H1 (cell line): Measurements from ENCODE around the gene CST7. TPM values are rescaled to one million over a fixed set of nuclear protein-coding genes. Genes with fewer than 3 reads are reported as not detected.

Experiments
- CTCF ChIA-PET: fragments of 300-600 bp; sonication (Branson Sonifier 250); formaldehyde crosslinking; loops from one replicate; lab custom pipeline; 2021; ENCODE audit not compliant: partially characterized antibody; lab: Charles Lee
- POLR2A ChIA-PET: fragments of 300-600 bp; sonication (Branson Sonifier 250); formaldehyde crosslinking; loops from one replicate; lab custom pipeline; 2021; ENCODE audit warnings: inconsistent platforms; ENCODE audit not compliant: partially characterized antibody; lab: Charles Lee
- DNase-seq, 2 experiments: peaks; one replicate each; pipeline versions ENCODE4 v3.0.0 to v3.0.0-alpha.2; 2010 to 2022; ENCODE audit warnings: low spot score in 2 of 2, low read depth in 1 of 2, mixed read lengths in 1 of 2
- FAIRE-seq: peaks from 2 replicates; lab custom pipeline; 2011; peaks lifted over from hg19 to GRCh38; lab: Jason Lieb, UNC
- H2AFZ ChIP-seq: 2 replicates; pipeline ENCODE4 v1.8.1; 2012; ENCODE audit warnings: low read length, inconsistent platforms
- H2AK5ac ChIP-seq: 2 replicates; pipeline ENCODE4 v1.6.1; 2013; ENCODE audit warnings: low read depth, low read length
- H2BK120ac ChIP-seq: replicated peaks from 2 replicates; pipeline ENCODE3; 2013; ENCODE audit warnings: low read depth, low read length, inconsistent platforms
- H2BK12ac ChIP-seq: 2 replicates; pipeline ENCODE4 v1.6.1; 2013; ENCODE audit warnings: low read depth, low read length
- H2BK15ac ChIP-seq: 2 replicates; pipeline ENCODE4 v1.6.1; 2013; ENCODE audit warnings: low read length
- H2BK20ac ChIP-seq: 2 replicates; pipeline ENCODE4 v1.6.1; 2013; ENCODE audit warnings: low read length
- H2BK5ac ChIP-seq: 2 replicates; pipeline ENCODE4 v1.6.1; 2013; ENCODE audit warnings: low read depth, low read length
- H3K14ac ChIP-seq: 2 replicates; pipeline ENCODE4 v1.6.1; 2013; ENCODE audit warnings: inconsistent platforms; ENCODE audit not compliant: insufficient read length
- H3K18ac ChIP-seq: 2 replicates; pipeline ENCODE4 v1.6.1; 2013; ENCODE audit warnings: low read length; ENCODE audit errors: extremely low read depth
- H3K23ac ChIP-seq: 2 replicates; pipeline ENCODE4 v1.6.1; 2013; ENCODE audit warnings: inconsistent platforms; ENCODE audit not compliant: insufficient read length
- H3K23me2 ChIP-seq: 2 replicates; pipeline ENCODE4 v1.6.1; 2013; ENCODE audit warnings: low read depth, low read length
- H3K27ac ChIP-seq: 2 replicates; pipeline ENCODE4 v1.6.1; 2011; ENCODE audit warnings: low read depth, low read length, inconsistent platforms
- H3K27me3 ChIP-seq, 4 experiments: replicated peaks in 1 of 4; 1 replicate in 1 of 4; 2 replicates in 3 of 4; pipeline versions ENCODE4 v1.6.1 to v1.8.1; 2011 to 2013; ENCODE audit warnings: low read length in 3 of 4, mild to moderate bottlenecking in 3 of 4, inconsistent platforms in 2 of 4, mixed read lengths in 2 of 4, moderate library complexity in 1 of 4; ENCODE audit not compliant: control insufficient read depth in 3 of 4, insufficient read depth in 3 of 4; ENCODE audit errors: extremely low read depth in 1 of 4
- H3K36me3 ChIP-seq, 4 experiments: 2 replicates each; pipeline versions ENCODE4 v1.6.1 to v1.8.1; 2011 to 2013; ENCODE audit warnings: mild to moderate bottlenecking in 4 of 4, low read length in 3 of 4, moderate library complexity in 2 of 4, control low read depth in 1 of 4, inconsistent platforms in 1 of 4; ENCODE audit not compliant: insufficient read depth in 4 of 4, control insufficient read depth in 2 of 4
- H3K4ac ChIP-seq: replicated peaks from 2 replicates; pipeline ENCODE3; 2013; ENCODE audit warnings: low read length, low read depth, mixed read lengths, inconsistent platforms; ENCODE audit not compliant: insufficient read length
- H3K4me1 ChIP-seq, 4 experiments: replicated peaks in 1 of 4; 1 replicate in 1 of 4; 2 replicates in 3 of 4; pipeline versions ENCODE4 v1.6.1 to v1.8.1; 2011 to 2013; ENCODE audit warnings: low read length in 3 of 4, inconsistent platforms in 2 of 4, mixed read lengths in 1 of 4; ENCODE audit not compliant: insufficient read depth in 4 of 4, control insufficient read depth in 3 of 4
- H3K4me2 ChIP-seq, 2 experiments: 2 replicates each; pipeline versions ENCODE4 v1.6.1 to v1.8.1; 2011 to 2013; ENCODE audit warnings: low read depth in 2 of 2, low read length in 2 of 2, control low read depth in 1 of 2, inconsistent platforms in 1 of 2, mild to moderate bottlenecking in 1 of 2; ENCODE audit not compliant: insufficient read depth in 1 of 2
- H3K4me3 ChIP-seq, 4 experiments: fragments of 200-600, 300-600 bp in 1 of 4; sonication (generic), shearing (Covaris generic), sonication (Bioruptor Twin) in 1 of 4; 2 replicates each; pipeline versions ENCODE4 v1.5.1 to v1.8.1; 2011 to 2016; ENCODE audit warnings: low read length in 4 of 4, low read depth in 3 of 4, control low read depth in 2 of 4, inconsistent platforms in 2 of 4, mild to moderate bottlenecking in 2 of 4, mixed read lengths in 1 of 4, moderate library complexity in 1 of 4; ENCODE audit not compliant: insufficient read depth in 2 of 4; ENCODE audit errors: extremely low read depth in 1 of 4
- H3K56ac ChIP-seq: replicated peaks from 2 replicates; pipeline ENCODE3; 2013; ENCODE audit warnings: low read depth, mild to moderate bottlenecking, mixed read lengths, low read length, inconsistent platforms; ENCODE audit not compliant: insufficient read length
- H3K79me1 ChIP-seq: 2 replicates; pipeline ENCODE4 v1.6.1; 2013; ENCODE audit warnings: low read depth, low read length, control low read depth
- H3K79me2 ChIP-seq, 2 experiments: 2 replicates each; pipeline versions ENCODE4 v1.6.1 to v1.8.1; 2012 to 2013; ENCODE audit warnings: low read length in 2 of 2, mild to moderate bottlenecking in 2 of 2, inconsistent platforms in 1 of 2; ENCODE audit not compliant: insufficient read depth in 2 of 2, control insufficient read depth in 1 of 2
- H3K9ac ChIP-seq, 4 experiments: replicated peaks in 1 of 4; 1 replicate in 1 of 4; 2 replicates in 3 of 4; pipeline versions ENCODE4 v1.6.1 to v1.8.1; 2011 to 2013; ENCODE audit warnings: low read depth in 3 of 4, low read length in 3 of 4, control low read depth in 2 of 4, mild to moderate bottlenecking in 2 of 4, moderate library complexity in 2 of 4, inconsistent platforms in 1 of 4; ENCODE audit errors: extremely low read depth in 1 of 4
- H3K9me3 ChIP-seq, 2 experiments: 2 replicates each; pipeline versions ENCODE4 v1.6.1 to v1.8.1; 2012 to 2013; ENCODE audit warnings: mild to moderate bottlenecking in 2 of 2, moderate library complexity in 2 of 2, control low read depth in 1 of 2, inconsistent platforms in 1 of 2, low read depth in 1 of 2, low read length in 1 of 2, mixed read lengths in 1 of 2; ENCODE audit not compliant: insufficient read depth in 2 of 2
- H4K20me1 ChIP-seq, 2 experiments: replicated peaks in 1 of 2; 2 replicates each; pipeline versions ENCODE3 to v1.8.1; 2011 to 2013; ENCODE audit warnings: inconsistent platforms in 2 of 2, low read length in 2 of 2, mild to moderate bottlenecking in 1 of 2; ENCODE audit not compliant: insufficient read depth in 2 of 2, control insufficient read depth in 1 of 2
- H4K5ac ChIP-seq: 2 replicates; pipeline ENCODE4 v1.6.1; 2013; ENCODE audit warnings: low read length, low read depth, mixed read lengths, inconsistent platforms; ENCODE audit not compliant: insufficient read length
- H4K8ac ChIP-seq: 2 replicates; pipeline ENCODE4 v1.8.0; 2013; ENCODE audit warnings: mild to moderate bottlenecking, moderate library complexity, low read length, inconsistent platforms; ENCODE audit not compliant: insufficient read depth; ENCODE audit errors: extremely low read depth
- H4K91ac ChIP-seq: replicated peaks from 2 replicates; pipeline ENCODE3; 2013; ENCODE audit warnings: low read length, mixed read lengths, inconsistent platforms; ENCODE audit not compliant: insufficient read length
- ATF3 ChIP-seq: IDR thresholded peaks from 2 replicates; pipeline ENCODE4 v1.6.1; 2011; ENCODE audit warnings: low read depth, mild to moderate bottlenecking, low read length; ENCODE audit not compliant: insufficient read depth
- CBX8 ChIP-seq: fragments of 300-800, 300-1000 bp; sonication (generic); IDR thresholded peaks from 2 replicates; pipeline ENCODE4 v1.7.1; 2016; ENCODE audit warnings: low read depth, low read length, borderline replicate concordance
- FOSL1 ChIP-seq: IDR thresholded peaks from 2 replicates; pipeline ENCODE4 v1.6.1; 2011; ENCODE audit warnings: mild to moderate bottlenecking, low read depth, low read length, moderate library complexity; ENCODE audit not compliant: insufficient read depth
- JUN ChIP-seq: IDR thresholded peaks from 2 replicates; pipeline ENCODE4 v1.6.1; 2011; ENCODE audit warnings: low read depth, mild to moderate bottlenecking, improper control_type of control experiment, low read length
- RNF2 ChIP-seq: fragments of 200-900, 300-1000 bp; sonication (generic); IDR thresholded peaks from 2 replicates; pipeline ENCODE4 v1.7.1; 2016; ENCODE audit warnings: borderline replicate concordance, low read depth, mild to moderate bottlenecking, antibody characterized with exemption, low read length; ENCODE audit not compliant: poor library complexity, severe bottlenecking; ENCODE audit errors: missing control alignments
- TCF12 ChIP-seq: IDR thresholded peaks from 2 replicates; pipeline ENCODE4 v1.6.1; 2011; ENCODE audit warnings: low read depth, mild to moderate bottlenecking, low read length
- WGBS, 2 experiments: shearing (Covaris generic) in 1 of 2; methylation state at CpG; one replicate each; pipeline versions ENCODE4 v1.1.6 to v1.1.7; 2013 to 2015; ENCODE audit warnings: low lambda C conversion rate in 2 of 2, mixed read lengths in 2 of 2, inconsistent platforms in 1 of 2, low coverage in 1 of 2, missing lambda C conversion rate in 1 of 2; ENCODE audit not compliant: insufficient replicate concordance in 2 of 2, insufficient coverage in 1 of 2, insufficient read length in 1 of 2; ENCODE audit errors: extremely low coverage in 1 of 2, missing lambda C conversion rate in 1 of 2; 5-methylcytosine and 5-hydroxymethylcytosine counted together
- polyA plus RNA-seq, 7 experiments: library from polyadenylated mRNA; depleted of rRNA in 3 of 7; stranded (reverse) in 5 of 7; unstranded in 2 of 7; fragments of >200 nt in 5 of 7; fragments of 200-250 nt in 2 of 7; gene quantifications; 1 replicate in 5 of 7; 2 replicates in 1 of 7; 4 replicates in 1 of 7; pipeline versions ENCODE4 v1.2.1 to v1.2.3, GENCODE V29; 2011 to 2013; ENCODE audit warnings: missing spikeins in 2 of 7, mixed read lengths in 2 of 7
- total RNA-seq: library from RNA; stranded (reverse); fragmentation: NEBNext Ultra II Directional; extraction: Animal tissue kit (Norgen Biotek cat#: 25700); gene quantifications from 2 replicates; pipeline ENCODE4 v1.2.1, GENCODE V29; 2021

The CST7 gene
- total and polyA plus RNA-seq, 2 of the 8 experiments (the other 6 are each of a cell fraction or from before 2014, with no cell fraction given): not detected

- Histone ChIP-seq H3K4me1 (no peaks in the 10 kb centered on the region), H2AFZ (no peak overlapping the region), H3K36me3 (peaks cover 0 to 15% (median 8%) of the 10 kb centered on the region in 4 experiments; a peak in 5 of 8 replicates), H3K79me1 (no peaks in the 10 kb centered on the region), H4K5ac (no peak overlapping the region), H2BK20ac (no peak overlapping the region), H4K8ac (no peak overlapping the region), H2BK15ac (no peak overlapping the region), H3K23me2 (no peaks in the 10 kb centered on the region), H2BK5ac (no peak overlapping the region), H3K4me3 (no peak overlapping the region), H3K4me2 (no peak overlapping the region), H4K20me1 (peaks cover 0 to 4% of the 10 kb centered on the region in 2 experiments), H3K23ac (no peak overlapping the region), H3K9ac (no peak overlapping the region), H3K4ac (no peak overlapping the region), H3K9me3 (no peaks in the 10 kb centered on the region), H2BK120ac (no peak overlapping the region), H3K14ac (no peak overlapping the region), H4K91ac (no peak overlapping the region), H3K79me2 (no peaks in the 10 kb centered on the region), H3K27ac (no peak overlapping the region), H3K18ac (no peak overlapping the region), H2BK12ac (no peak overlapping the region), H2AK5ac (no peak overlapping the region), H3K56ac (no peak overlapping the region), H3K27me3 (no peaks in the 10 kb centered on the region)
- ChIA-PET POLR2A (no interaction called here), CTCF (interaction anchor here (0.9 to 1.4 kb wide), 3 partner anchors 8 to 287 kb away, joined by 3 to 6 read pairs (median 3); no protein-coding TSS in a partner anchor)
- no peak for DNase-seq
- TF ChIP-seq RNF2 (no peak), FOSL1 (no peak), ATF3 (no peak), JUN (no peak), CBX8 (no peak), TCF12 (no peak)
- FAIRE-seq: no peak
- WGBS, 2 experiments: 87% methylated on average over 10 of the region's 10 CpGs; no CpG with 5 or more reads in 1 of the 2 experiments
These were observed 11.3 kb downstream of the CST7 start for GRCh38 chr20:24960302-24960801.
